CD4-positive, alpha-beta T cell treated with Interleukin-1 beta for 1 hour (primary cell): ENCODE results near the gene CT45A10.
"Not testable (repeated sequence)": the region's sequence is repeated elsewhere in the genome, so short reads cannot be mapped to it uniquely, and the experiment has no call there.

Experiments used
- DNase-seq, 2 donors: peaks; one replicate each; pipeline ENCODE4 v3.0.0-alpha.2; 2020 to 2022

CT45A10 gene

DNA sequence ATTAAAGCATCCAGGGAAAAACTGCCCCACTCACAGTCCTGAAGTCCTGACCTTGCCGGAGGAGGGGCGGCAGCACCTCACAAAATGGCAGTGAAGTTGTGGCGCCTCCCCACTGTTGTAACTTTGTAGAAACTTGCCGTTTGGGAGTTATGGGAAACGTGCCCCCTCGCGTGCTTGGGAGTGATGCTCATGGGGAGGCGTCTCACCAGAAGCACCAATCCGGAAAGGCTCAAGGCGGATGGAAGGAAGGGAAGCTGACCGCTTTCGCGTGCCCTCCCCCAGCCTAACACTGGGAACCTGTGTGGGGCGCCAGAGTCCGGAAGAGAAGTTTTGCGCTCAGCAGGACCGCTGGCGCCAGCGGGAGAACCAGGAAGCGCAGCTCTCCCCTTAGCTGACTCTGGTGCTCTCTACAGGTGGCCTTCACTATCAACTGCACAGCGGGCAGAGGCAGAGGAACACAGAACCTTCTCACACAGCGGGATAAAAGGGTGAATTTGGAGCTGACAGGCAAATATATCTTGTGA, at the start of gene CT45A10, which contains the start of gene SAGE1:
Gene CT45A10 (minus strand): TSS at position 151 of the 524 bp plus-strand sequence. CDS start 8,100 bp downstream, outside the sequence.
Gene SAGE1 (plus strand): TSS at position 423 of the 524 bp plus-strand sequence. CDS start 2,527 bp downstream, outside the sequence.
- DNase-seq = no peak

GRCh38 chrX:135931644-135932487, 38.6 kb upstream of the CT45A10 start:
- peak; percentile 19 to 26 for DNase-seq

DNA sequence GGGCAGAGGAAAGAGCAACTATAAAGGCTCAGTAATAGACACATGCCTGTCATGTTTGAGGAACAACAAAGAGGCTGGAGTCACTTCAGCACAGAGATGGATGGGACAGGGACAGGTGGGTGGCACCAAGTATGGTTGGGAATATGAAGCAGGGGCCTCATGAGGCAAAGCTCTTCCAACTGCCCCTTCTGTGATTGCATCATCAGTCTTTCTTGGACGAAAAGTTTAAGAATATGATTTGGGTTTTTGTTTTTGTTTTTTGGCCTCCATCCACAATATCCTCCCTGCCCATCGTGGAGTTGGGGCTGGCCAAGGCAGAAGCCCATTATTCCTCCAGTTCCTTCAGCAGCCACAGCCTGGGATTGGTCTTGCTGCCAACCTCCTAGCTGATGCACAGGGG, 34.7 kb upstream of the CT45A10 start:
- no peak for DNase-seq

- no peak for DNase-seq
Observed at GRCh38 chrX:135923353-135923752, 30.1 kb upstream of the CT45A10 start.

- DNase-seq = not testable (repeated sequence)
Observed at GRCh38 chrX:135920516-135920915, 27.3 kb upstream of the CT45A10 start.

GRCh38 chrX:135914404-135914803, 21.2 kb upstream of the CT45A10 start:
- DNase-seq = no peak

DNA sequence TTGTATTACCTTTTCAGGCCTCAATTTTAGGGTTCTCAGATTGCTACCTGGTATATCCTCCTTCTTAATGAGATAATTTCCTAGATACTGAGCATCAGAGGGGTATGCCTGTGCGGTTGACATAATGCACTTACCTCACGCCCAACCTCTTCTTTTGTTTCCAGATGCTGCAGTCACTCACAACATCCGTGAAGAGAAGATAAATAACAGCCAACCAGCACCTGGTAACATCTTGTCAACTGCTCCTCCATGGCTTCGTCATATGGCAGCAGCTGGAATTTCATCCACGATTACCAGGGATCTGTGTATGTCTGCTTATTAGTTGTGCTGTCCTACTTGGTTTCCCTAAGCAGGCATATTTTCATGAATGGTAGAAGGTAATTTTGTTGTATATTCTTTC, 17.0 kb upstream of the CT45A10 start:
- no peak for DNase-seq

DNA sequence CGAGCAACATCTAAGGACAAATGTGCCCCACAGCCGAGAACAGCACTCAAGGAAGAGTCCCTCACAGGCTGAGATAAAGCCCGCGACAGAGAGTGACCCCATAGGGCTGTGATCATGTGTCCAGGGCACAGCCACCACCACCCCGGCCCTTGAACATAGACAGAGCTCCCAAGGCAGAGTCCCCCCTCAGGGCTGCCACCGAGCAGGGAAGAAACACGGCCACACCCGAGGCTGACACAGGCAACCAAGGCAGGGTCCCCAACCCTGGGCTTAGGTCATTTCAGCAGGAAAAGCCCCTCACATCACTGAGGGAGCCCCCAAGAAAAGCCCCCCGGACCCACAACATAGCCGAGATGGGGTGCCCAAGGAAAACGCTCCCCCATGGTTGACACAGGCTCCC, 463 bp downstream of the CT45A10 start:
- no peak for DNase-seq

DNA sequence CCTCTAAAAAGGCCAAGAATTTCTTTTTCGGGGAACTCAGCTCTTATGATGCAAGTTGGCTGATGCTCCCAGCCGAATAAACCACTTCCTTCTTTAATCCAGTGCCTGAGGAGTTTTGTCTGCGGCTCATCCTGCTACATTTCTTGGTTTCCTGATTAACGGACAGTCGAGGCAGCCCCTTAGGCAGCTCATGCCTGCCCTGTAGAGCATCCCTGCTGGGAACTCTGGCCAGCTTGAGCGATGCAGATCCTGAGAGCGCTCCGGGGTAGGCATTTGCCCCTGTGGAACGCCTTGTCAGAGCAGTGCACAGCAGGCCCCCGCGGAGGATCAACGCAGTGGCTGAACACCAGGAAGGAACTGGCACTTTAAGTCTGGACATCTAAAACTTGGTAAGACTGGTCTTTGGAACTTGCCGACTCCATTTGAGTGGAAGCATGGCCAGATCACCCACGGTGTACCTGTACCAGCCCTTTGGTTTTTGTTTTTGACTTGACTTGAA, 3.1 kb downstream of the CT45A10 start:
- no peak for DNase-seq

DNA sequence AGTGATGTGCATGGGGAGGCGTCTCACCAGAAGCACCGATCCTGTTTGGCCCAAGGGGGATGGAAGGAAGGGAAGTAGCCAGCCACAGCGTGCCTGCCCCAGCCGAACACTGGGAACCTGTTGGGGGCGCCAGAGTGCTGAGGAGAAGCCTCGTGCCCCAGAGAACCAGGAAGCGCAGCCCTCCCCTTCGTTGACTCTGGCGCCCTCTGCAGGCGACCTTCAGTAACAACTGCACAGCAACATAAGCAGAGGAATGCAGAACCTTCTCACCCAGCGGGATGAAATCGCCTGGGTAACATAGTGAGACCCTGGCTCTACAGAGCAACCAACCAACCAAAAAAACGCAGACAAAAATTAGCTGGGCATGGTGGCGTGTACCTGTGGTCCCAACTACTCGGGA, 4.3 kb downstream of the CT45A10 start:
- DNase-seq = not testable (repeated sequence)

GRCh38 chrX:135888230-135888629, 5.0 kb downstream of the CT45A10 start:
- not testable (repeated sequence) for DNase-seq

- not testable (repeated sequence) for DNase-seq
Observed at GRCh38 chrX:135882741-135883140, 10.5 kb downstream of the CT45A10 start.

DNA sequence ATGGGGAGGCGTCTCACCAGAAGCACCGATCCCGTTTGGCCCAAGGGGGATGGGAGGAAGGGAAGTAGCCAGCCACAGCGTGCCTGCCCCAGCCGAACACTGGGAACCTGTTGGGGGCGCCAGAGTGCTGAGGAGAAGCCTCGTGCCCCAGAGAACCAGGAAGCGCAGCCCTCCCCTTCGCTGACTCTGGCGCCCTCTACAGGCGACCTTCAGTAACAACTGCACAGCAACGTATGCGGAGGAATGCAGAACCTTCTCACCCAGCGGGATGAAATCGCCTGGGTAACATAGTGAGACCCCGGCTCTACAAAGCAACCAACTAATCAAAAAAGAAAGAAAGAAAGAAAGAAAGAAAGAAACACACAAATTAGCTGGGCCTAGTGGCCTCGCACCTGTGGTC, 21.5 kb downstream of the CT45A10 start, which contains the start of gene CT45A9:
Gene CT45A9 (minus strand): TSS at position 101 of the 400 bp plus-strand sequence. CDS start 3,751 bp downstream, outside the sequence.
- DNase-seq = not testable (repeated sequence)

GRCh38 chrX:135854438-135854837, 38.8 kb downstream of the CT45A10 start, which contains the start of gene CT45A8:
CT45A8 (minus strand) TSS chrX:135854538; CDS start chrX:135850783, 3,755 bp downstream.
- DNase-seq = not testable (repeated sequence)

DNA sequence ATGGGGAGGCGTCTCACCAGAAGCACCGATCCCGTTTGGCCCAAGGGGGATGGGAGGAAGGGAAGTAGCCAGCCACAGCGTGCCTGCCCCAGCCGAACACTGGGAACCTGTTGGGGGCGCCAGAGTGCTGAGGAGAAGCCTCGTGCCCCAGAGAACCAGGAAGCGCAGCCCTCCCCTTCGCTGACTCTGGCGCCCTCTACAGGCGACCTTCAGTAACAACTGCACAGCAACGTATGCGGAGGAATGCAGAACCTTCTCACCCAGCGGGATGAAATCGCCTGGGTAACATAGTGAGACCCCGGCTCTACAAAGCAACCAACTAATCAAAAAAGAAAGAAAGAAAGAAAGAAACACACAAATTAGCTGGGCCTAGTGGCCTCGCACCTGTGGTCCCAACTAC, 56.1 kb downstream of the CT45A10 start, which contains the start of gene CT45A7:
Gene CT45A7 (minus strand): TSS at position 101 of the 400 bp plus-strand sequence. CDS start 3,747 bp downstream, outside the sequence.
- not testable (repeated sequence) for DNase-seq
